ENCODE measurements around the gene ZC3H10.

- no peak for TF ChIP-seq RAD21 (IDR thresholded peaks at IDR 0.05 in 1 of 2, conservative IDR thresholded peaks at IDR 0.05 in 1 of 2; ENCODE audit: low read depth in 2 of 2, low read length in 2 of 2)
- TF ChIP-seq CTCF (IDR thresholded peaks at IDR 0.05; ENCODE audit: control extremely low read depth in 1 of 3, insufficient read depth in 1 of 3, low read depth in 1 of 3, low read length in 3 of 3): no peak
- no peak for TF ChIP-seq EGR1 (IDR thresholded peaks at IDR 0.05; ENCODE audit: borderline replicate concordance, low read depth, low read length)
- no peak for TF ChIP-seq KDM4A (IDR thresholded peaks at IDR 0.05; ENCODE audit: low read depth, low read length, severe bottlenecking)
Measured at GRCh38 chr12:56121204-56121870, 3.3 kb downstream of the ZC3H10 start.

Measured in H1 (cell line).